GM11168 (cell line): Measurements from ENCODE around the gene LBX2.

Experiments
- in situ Hi-C: fragments of 300-500 bp; cut with MboI; formaldehyde crosslinking; loops from one replicate; pipeline ENCODE4 v1.12.0; 2022; ENCODE audit warnings: low sequenced_read_pairs; ENCODE audit not compliant: unreplicated experiment

The LBX2 gene

DNA sequence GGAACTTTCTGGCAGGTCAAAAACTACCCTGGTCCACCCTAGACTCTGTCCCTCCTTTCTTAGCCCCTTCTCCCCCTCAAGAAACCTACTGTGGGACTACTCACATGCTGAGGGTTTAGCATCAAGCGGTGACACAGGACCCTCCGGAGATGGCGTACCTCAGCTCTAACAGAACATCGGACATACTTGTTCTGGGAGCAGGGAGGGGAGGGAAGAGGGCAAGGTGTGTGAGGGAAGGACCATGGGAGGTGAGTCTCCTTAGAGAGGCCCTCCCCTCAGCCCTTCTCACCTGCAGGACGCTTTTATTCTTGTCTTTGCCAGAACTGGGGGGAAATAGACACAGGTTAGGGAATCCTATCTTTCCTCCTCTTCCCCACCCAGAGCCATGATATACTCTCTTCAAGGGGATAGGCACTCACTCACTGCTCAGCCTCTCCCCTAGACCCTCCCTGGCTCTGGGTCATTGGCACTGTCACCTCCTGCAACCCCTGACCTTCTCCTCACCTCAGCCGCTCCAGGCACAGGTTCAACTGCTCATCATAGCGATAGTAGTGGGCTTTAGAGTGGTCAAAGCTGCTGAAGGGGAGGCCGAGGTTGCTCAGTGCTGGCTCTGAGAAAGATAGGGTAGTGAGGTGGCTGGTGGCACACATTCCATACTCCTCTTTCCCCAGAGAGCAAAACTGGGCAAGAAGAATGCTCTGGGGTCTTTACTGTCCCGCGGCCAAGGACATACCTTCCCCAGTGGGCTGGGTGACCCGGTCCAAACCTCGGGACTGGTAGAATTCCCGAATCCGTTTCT is 6.2 kb upstream of the LBX2 start:
- in situ Hi-C loops = no loop called here

DNA sequence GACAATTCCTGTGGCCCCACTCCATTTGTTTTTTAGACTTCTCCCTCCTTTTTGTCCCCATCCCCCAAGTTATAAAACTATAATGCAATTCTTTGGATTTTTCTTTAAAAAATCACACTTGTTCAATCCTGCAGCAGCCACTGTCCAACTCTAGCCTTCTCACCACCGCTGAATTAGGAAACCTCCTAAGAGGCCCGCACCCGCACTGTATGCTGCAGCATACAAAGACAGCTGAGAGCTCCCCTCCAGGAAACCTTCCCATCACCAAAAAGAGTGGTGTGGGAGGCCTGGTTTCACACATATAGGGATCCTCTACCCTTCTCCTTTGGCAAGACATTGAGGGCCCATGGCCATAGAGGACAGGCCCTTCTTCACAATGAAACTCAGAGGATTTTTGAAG is 5.2 kb upstream of the LBX2 start:
- in situ Hi-C loops = no loop called here

DNA sequence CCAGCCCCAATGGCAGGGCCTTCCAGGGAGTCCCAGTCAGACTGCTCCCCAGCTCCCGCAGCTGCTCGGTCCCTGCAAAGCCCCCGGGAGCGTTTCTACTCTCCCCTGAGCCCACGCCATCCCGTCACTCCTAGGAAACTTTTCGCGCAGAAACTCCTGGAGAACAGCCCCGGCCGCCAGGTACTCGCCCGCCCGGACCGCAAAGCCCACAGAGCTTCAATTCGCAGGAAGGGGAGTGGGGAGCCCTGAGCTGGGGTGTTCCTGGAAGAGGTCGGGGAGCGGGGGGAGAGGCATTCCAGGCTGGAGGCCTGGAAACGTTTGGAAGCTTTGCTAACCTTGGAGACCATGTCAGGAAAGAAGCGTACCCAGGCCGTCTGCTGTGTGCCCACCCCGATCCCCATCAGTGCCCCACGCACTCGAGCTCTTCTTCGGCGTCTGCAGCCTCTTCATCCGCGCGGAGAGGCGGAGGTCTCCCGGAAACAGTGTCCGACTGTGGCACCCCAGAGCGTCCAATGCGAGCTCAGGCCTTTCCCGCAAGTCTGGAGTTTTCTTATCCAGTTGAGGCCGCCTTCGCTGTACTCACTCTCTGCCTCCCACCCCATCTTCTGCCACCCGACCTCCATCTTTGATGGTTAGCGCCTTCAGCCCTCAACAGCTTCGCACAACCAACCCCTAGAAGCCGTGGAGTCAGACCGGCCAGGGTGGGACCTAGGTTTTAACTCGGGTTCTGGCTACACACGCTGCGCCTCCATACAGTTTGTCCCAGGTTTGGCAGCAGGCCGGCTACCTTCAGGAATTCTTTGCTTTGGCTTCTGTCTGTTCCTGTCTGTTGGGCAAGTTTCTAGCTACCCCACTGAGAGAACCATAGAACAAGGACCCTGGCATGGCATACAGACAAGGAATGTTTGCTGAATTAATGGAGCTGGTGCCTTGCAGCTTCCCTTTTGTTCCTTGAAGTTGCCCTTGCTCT is 4.4 kb upstream of the LBX2 start:
- in situ Hi-C loops = no loop called here

DNA sequence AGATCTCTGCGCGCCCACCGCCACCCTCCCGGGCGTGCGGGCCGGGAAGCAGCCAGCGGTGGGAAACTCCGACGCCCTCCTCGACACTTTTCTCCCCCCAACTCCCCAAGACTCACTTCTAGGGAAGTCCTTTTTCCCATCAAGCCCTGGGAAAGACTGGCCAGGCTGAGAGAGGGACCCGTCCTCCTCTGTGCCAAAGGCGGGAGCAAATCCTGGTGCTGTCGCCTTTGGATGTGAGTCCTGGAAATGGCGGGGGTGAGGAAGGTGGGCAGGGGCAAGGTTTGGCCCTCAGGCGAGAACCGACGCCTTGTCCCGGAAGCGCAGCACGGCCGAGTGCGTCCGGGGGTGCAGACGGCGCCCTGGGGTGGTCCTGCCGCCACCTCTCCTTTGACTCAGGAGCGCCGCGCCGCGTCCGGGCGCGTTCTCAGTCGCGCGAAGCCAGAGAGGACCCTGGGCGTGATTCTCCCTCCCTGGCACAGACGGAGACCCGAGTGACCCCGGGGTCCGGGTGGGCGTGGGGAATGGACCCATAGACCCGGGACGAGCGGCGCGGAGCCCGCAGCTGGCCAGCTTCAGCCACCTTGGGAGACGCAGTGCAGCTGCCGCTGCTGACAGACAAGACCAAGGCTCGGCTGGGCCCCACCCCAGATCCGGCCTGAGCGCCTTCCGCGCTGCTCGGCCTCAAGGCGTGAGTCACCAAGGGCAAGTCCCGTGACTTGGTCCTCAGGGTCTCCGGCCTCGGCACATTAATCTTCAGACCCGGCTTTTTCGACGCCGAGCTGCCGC is 3.5 kb upstream of the LBX2 start:
- in situ Hi-C loops = no loop called here

DNA sequence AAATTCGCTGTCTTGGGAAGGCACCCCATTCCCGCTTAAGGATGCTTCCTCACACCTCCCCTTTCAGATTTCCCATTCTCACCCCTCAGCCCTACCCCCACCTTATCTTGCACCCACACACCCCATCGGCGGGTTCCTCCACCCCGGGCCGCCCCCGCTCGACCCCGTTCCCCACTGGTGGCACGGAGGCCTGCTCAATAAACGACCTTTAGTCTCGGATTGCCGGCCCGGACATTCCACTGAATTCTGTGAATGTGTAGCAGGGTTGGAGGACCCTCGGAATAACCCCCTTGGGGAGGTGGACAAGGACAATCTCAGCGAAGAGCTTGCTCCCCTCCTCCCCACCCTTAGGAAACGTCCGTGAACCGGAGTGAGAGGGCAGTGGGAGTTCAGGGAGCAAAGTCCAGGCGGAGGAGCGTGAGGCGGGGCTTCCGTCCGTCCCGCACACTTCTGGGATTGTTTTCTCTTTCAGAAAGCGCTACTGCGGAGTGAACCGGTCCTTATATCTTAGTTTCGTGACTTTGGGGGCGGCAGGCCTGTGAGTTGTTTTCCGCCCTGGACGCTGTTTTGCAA is 2.8 kb upstream of the LBX2 start:
- in situ Hi-C loops = no loop called here

- in situ Hi-C loops = no loop called here
Measured at GRCh38 chr2:74501335-74502071, 2.1 kb upstream of the LBX2 start.

DNA sequence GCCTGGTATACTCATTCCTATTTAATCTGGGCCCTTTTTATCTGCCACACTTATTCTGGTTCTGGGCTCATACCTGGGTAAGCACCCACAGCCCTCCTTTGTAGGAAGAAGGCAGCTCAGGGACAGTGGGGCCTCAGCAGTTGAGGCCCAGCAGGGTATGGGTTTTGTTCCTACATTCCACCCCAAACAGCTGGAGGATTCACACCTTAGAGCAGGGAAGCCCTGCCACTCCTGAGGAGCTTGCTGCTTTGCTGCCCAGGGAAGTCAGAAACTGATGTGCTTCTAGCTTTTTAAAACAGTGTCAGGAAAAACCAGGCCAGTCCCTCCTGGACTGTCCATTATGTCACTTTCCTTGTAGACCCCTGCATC is 1.2 kb upstream of the LBX2 start:
- in situ Hi-C loops = no loop called here

DNA sequence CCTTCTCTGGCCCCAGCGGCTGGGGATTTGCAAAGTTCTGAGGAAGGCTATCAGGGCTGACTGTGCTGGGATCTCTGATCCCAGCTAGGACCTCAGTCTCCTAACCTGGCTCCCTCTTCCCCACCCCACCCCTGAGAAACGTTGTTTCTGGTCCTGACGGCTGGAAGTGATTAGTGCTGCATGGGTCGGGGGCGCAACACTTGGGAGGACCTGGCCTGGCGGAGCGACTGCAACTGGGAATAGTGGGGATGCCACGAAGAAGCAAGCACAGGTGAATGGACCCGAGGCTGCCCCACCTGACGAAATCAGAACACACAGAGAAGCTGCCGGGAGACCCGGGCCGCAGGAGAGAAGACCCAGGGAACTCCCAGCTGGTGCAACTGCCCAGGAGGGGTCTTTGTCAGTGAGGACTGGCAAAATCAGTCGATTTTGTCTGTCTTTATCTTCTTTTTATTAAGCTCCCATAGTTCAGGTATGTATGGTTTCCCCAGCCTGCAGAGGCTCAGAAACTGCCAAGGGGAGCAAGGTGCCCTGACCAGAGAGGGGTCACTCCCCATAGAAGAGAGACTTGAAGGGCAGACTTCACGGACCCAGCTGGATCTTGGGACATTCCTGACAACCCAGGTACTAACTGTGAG is 656 bp upstream of the LBX2 start:
- in situ Hi-C loops = no loop called here

DNA sequence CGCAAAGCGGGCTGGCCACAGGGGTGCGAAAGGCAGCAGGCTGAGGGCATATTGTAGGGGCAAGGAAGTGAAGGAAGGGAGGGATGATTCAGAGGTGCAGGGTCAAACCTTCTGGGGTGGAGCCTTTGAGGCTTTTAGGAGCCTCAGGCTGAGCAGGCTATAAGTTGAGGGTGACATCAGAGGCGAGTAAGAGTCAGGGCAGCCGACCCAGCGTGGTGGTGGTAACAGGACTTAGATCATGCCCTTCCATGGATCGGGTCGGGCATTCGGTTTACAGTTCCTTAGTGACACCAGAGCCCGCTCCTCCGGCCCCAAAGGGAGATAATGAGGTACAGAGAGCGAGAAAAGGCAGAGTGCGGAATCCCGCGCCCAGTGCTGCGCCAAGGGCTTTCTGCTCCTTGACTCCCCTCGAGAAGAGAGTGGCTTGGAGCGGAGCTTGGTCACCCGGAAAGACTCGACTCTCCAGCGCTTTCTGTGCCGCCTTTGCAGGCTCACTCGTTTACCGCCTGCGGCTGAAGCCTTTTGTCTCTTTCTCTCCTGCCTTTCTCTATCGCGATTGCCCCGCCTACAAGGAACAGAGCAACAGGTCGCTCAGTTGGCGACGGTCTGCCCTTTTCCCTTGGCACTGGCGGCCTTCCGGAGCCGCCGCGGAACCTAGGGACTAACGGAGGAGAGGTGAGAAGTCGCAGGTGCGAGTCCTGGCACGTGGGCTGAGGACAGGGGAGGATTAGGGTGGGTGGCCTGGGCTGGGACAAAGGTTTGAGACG is 720 bp downstream of the LBX2 start:
- in situ Hi-C loops = no loop called here

DNA sequence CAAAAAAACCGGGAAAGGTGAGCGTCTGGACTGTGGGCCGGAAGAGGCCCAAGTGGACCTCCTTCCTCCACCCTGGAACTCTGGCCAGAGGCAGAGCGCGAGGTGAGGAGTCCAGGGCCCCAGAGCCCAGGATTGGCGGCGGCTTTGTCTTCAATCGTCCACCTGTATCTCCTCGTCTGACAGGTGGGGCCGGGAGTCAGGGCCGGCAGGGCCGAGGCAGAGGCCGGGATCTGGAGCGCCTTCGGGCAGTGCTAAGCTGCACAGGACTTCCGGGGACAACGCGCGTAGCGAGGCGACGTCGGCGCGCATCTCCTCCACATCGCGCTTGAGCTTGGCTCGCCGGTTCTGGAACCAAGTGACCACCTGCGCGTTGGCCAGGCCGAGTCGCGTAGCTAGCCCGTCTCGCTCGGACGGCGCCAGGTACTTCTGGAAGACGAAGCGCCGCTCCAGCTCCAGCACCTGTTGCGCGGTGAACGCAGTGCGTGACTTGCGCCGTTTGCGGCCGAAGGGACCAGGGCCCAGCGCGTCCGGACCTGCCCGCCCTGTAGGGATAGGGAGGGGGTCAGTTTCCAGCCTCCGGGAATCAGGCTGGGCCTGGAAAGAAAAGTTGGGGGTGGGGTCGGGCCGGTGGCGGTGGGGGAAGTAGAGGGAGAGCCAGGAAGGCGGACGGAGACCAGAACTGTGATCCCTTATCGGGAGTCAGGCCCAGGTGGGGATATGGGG is 1.5 kb downstream of the LBX2 start:
- in situ Hi-C loops = no loop called here

GRCh38 chr2:74496997-74497776 is 2.2 kb downstream of the LBX2 start:
- in situ Hi-C loops = no loop called here

- in situ Hi-C loops = no loop called here
Measured at GRCh38 chr2:74495440-74495839, 4.0 kb downstream of the LBX2 start.

DNA sequence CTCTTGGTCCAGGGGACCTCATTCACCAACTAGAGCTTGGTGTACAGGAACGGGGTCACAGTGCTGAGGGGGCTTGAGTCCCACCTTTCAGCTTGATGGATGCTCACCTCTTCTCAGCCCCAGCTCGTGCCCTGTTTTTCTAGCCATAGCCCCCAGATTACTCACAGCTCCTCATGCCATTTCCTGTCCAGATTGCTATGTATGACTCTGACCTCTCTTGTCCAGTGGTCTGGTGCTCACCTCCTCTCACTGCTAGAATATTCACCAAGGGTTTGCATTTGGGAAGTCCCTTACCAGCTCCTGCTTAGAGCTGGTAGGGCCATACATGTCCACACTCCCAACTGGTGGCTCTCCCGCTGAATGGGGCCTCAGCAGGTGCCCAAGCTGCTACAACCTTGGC is 5.9 kb downstream of the LBX2 start:
- in situ Hi-C loops = no loop called here

DNA sequence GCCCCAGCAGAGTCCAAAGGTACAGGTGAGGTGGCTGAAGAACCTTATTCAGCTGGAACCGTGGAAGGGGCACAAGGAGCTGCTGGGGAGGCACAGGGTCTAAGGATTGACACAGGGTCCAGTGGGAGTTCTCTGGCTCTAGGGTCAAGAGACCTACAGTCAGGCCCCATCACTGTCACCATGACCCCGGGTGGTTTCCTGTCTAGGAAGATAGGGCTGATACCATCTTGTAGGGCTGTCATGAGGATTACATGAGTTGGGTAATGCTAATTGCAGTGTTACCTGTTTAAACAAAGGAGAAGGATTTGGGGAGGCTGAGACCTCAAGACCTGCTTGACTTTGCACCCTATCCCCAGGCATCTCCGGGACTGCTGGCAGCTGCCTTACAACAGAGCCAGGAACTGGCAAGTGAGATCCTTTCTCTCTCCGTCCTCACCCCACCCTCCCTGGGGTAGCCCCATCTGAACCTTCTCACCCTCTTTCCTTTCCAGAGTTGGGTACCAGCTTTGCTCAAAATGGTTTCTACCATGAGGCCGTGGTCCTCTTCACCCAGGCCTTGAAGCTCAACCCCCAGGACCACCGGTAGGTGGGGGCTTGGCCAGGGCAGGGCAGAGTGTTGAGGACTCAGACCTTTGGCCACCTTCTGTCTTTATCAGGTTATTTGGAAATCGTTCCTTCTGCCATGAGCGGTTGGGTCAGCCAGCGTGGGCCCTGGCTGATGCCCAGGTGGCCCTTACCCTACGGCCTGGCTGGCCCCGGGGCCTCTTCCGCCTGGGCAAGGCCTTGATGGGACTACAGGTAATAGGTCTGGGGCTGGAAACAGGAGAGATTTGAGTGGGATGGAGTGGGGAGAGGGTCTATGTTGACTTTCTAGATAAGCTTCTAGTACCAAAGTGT is 7.5 kb downstream of the LBX2 start:
- in situ Hi-C loops = no loop called here

DNA sequence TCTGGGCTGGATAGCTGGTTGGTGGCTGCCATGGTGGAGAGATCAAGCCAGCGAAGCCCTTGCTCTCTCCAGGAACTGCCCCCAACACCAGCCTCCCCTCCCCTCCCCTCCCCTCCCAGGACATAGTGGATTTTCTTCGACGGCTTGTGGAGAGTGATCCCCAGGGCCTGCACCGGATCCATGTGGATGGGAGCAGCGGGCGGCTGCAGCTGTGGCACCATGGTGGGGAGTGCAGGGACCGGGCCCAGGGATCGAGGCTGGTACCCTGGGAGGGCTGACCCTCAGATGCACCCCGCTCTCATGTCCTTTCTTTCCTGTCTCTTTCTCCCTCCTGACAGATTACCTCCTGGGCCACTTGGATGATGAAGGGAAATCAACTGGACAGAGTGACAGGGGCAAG is 9.5 kb downstream of the LBX2 start:
- in situ Hi-C loops = no loop called here
